Fibroblast of skin of left quadriceps (primary cell): Measurements from ENCODE around the gene SSUH2.
A peak's percentile ranks its signal among the peaks of the same experiment; 100 is the strongest.
"Not testable (repeated sequence)": the region's sequence is repeated elsewhere in the genome, so short reads cannot be mapped to it uniquely, and the experiment has no call there.

Source experiments
- DNase-seq, 2 experiments: peaks; one replicate each; pipeline ENCODE4 v3.0.0-alpha.2; 2013; ENCODE audit warnings: low read depth in 2 of 2

The SSUH2 gene

GRCh38 chr3:8644748-8645390, at the start of gene SSUH2:
Gene SSUH2 (minus strand): TSS chr3:8644798. CDS start chr3:8644758, 40 bp downstream.
- DNase-seq: no peak

- not testable (repeated sequence) for DNase-seq
Observed at GRCh38 chr3:8691295-8691694, 46.7 kb upstream of the SSUH2 start.

- DNase-seq: not testable (repeated sequence)
Observed at GRCh38 chr3:8684992-8685391, 40.4 kb upstream of the SSUH2 start.

GRCh38 chr3:8682850-8683574, 38.4 kb upstream of the SSUH2 start:
- DNase-seq: not testable (repeated sequence)

- DNase-seq: not testable (repeated sequence)
Observed at GRCh38 chr3:8681881-8682538, 37.4 kb upstream of the SSUH2 start.

GRCh38 chr3:8681349-8681748, 36.8 kb upstream of the SSUH2 start:
- DNase-seq: no peak

- not testable (repeated sequence) for DNase-seq
Observed at GRCh38 chr3:8679817-8680553, 35.4 kb upstream of the SSUH2 start.

- DNase-seq: no peak
Observed at GRCh38 chr3:8678751-8679150, 34.2 kb upstream of the SSUH2 start.

GRCh38 chr3:8677258-8677657, 32.7 kb upstream of the SSUH2 start:
- DNase-seq: not testable (repeated sequence)

- DNase-seq: not testable (repeated sequence)
Observed at GRCh38 chr3:8675591-8675990, 31.0 kb upstream of the SSUH2 start.

GRCh38 chr3:8673083-8673737, 28.6 kb upstream of the SSUH2 start:
- no peak for DNase-seq

GRCh38 chr3:8669019-8669418, 24.4 kb upstream of the SSUH2 start:
- DNase-seq: no peak

- no peak for DNase-seq
Observed at GRCh38 chr3:8668216-8668615, 23.6 kb upstream of the SSUH2 start.

GRCh38 chr3:8667463-8668091, 23.0 kb upstream of the SSUH2 start:
- no peak for DNase-seq

GRCh38 chr3:8665407-8665896, 20.9 kb upstream of the SSUH2 start:
- no peak for DNase-seq

GRCh38 chr3:8663177-8664061, 18.8 kb upstream of the SSUH2 start:
- DNase-seq: peak; percentile 42 to 52

- DNase-seq: no peak
Observed at GRCh38 chr3:8662594-8662993, 18.0 kb upstream of the SSUH2 start.

GRCh38 chr3:8660175-8661118, 15.8 kb upstream of the SSUH2 start:
- DNase-seq: peak in 1 of 2 experiments; percentile 21

GRCh38 chr3:8659242-8659641, 14.6 kb upstream of the SSUH2 start:
- DNase-seq: no peak
